Activated gamma-delta T cell (primary cell): ENCODE measurements around the gene SAP30BP.
A peak's percentile ranks its signal among the peaks of the same experiment; 100 is the strongest.

Experiments
- DNase-seq: peaks from one replicate; lab custom pipeline; 2025; lab: John Stamatoyannopoulos, UW
- total RNA-seq, 2 donors: gene quantifications; one replicate each; lab custom pipeline; 2026; lab: John Stamatoyannopoulos, UW

The SAP30BP gene
- 114 to 117 reads per million in 2 donors for total RNA-seq

GRCh38 chr17:75666959-75667790, at the start of gene SAP30BP, which contains the start of gene RECQL5:
Gene SAP30BP, plus strand, starts transcription at chr17:75667338. Its CDS starts 35 bp downstream, at chr17:75667373.
Gene RECQL5, minus strand, starts transcription at chr17:75667154. Its CDS starts 597 bp downstream, at chr17:75666557.
- peak; percentile 65 for DNase-seq

- no peak for DNase-seq
These were observed 49.5 kb upstream of the SAP30BP start for GRCh38 chr17:75617675-75618074.

- no peak for DNase-seq
These were observed 47.4 kb upstream of the SAP30BP start for GRCh38 chr17:75619506-75620431.

- DNase-seq: no peak
These were observed 45.6 kb upstream of the SAP30BP start for GRCh38 chr17:75621489-75621888.

GRCh38 chr17:75622076-75622475, 45.1 kb upstream of the SAP30BP start:
- no peak for DNase-seq

- DNase-seq: no peak
These were observed 44.3 kb upstream of the SAP30BP start for GRCh38 chr17:75622771-75623273.

- DNase-seq: no peak
These were observed 43.8 kb upstream of the SAP30BP start for GRCh38 chr17:75623386-75623785.

GRCh38 chr17:75624021-75624420, 43.1 kb upstream of the SAP30BP start:
- DNase-seq: no peak

- DNase-seq: no peak
These were observed 42.3 kb upstream of the SAP30BP start for GRCh38 chr17:75624714-75625345.

GRCh38 chr17:75625813-75626486, 41.2 kb upstream of the SAP30BP start:
- no peak for DNase-seq

- no peak for DNase-seq
These were observed 40.6 kb upstream of the SAP30BP start for GRCh38 chr17:75626496-75627038.

GRCh38 chr17:75627094-75627493, 40.0 kb upstream of the SAP30BP start:
- DNase-seq: no peak

- no peak for DNase-seq
These were observed 38.7 kb upstream of the SAP30BP start for GRCh38 chr17:75628425-75628824.

- no peak for DNase-seq
These were observed 38.0 kb upstream of the SAP30BP start for GRCh38 chr17:75629157-75629556.

GRCh38 chr17:75630071-75630917, 36.8 kb upstream of the SAP30BP start:
- no peak for DNase-seq

- DNase-seq: no peak
These were observed 35.8 kb upstream of the SAP30BP start for GRCh38 chr17:75631353-75631752.

- no peak for DNase-seq
These were observed 34.7 kb upstream of the SAP30BP start for GRCh38 chr17:75632428-75632827.

- DNase-seq: peak; percentile 63
These were observed 34.2 kb upstream of the SAP30BP start, which contains the start of gene SMIM5 for GRCh38 chr17:75632863-75633485. Gene SMIM5, plus strand, starts transcription at chr17:75633434. Its CDS starts 6,768 bp downstream, at chr17:75640202.
